Measurements from ENCODE around the gene PID1.

PID1 gene

GRCh38 chr2:229273723-229274338, 2.7 kb upstream of the PID1 start:
- Histone ChIP-seq H3K4me1 (ENCODE audit: insufficient read depth, insufficient read length) (peaks cover 3% of the 10 kb centered on the region), H3K27me3 (ENCODE audit: insufficient read depth, insufficient read length) (peaks cover 38% of the 10 kb centered on the region), H3K9ac (ENCODE audit: insufficient read length, low read depth) (no peak overlapping the region), H3K36me3 (ENCODE audit: insufficient read depth, insufficient read length, low read length) (no peaks in the 10 kb centered on the region), H3K4me3 (ENCODE audit: insufficient read length, low read depth) (no peak overlapping the region), H3K9me3 (ENCODE audit: insufficient read depth, low read length) (no peaks in the 10 kb centered on the region)
- no peak for TF ChIP-seq SUZ12 (IDR thresholded peaks at IDR 0.05; ENCODE audit: extremely low read depth, insufficient read depth, insufficient read length)
- peak; percentile 75 for DNase-seq (ENCODE audit: low read depth, low spot score)

GRCh38 chr2:229273006-229273722, 2.1 kb upstream of the PID1 start:
- Histone ChIP-seq H3K27me3 (ENCODE audit: insufficient read depth, insufficient read length) (peaks cover 38% of the 10 kb centered on the region), H3K36me3 (ENCODE audit: insufficient read depth, insufficient read length, low read length) (no peaks in the 10 kb centered on the region), H3K9ac (ENCODE audit: insufficient read length, low read depth) (no peak overlapping the region), H3K4me3 (ENCODE audit: insufficient read length, low read depth) (no peak overlapping the region), H3K4me1 (ENCODE audit: insufficient read depth, insufficient read length) (peaks cover 3% of the 10 kb centered on the region), H3K9me3 (ENCODE audit: insufficient read depth, low read length) (no peaks in the 10 kb centered on the region)
- DNase-seq (ENCODE audit: low read depth, low spot score), result no peak
- TF ChIP-seq YY1 (IDR thresholded peaks at IDR 0.05; ENCODE audit: insufficient read depth, insufficient read length) (no peak), SUZ12 (IDR thresholded peaks at IDR 0.05; ENCODE audit: extremely low read depth, insufficient read depth, insufficient read length) (no peak), ZNF274 (IDR thresholded peaks at IDR 0.05; ENCODE audit: low read depth, low read length) (no peak)

- Histone ChIP-seq H3K4me3 (ENCODE audit: insufficient read length, low read depth) (no peak overlapping the region), H3K27me3 (ENCODE audit: insufficient read depth, insufficient read length) (peaks cover 38% of the 10 kb centered on the region), H3K4me1 (ENCODE audit: insufficient read depth, insufficient read length) (peaks cover 3% of the 10 kb centered on the region), H3K9ac (ENCODE audit: insufficient read length, low read depth) (no peak overlapping the region), H3K9me3 (ENCODE audit: insufficient read depth, low read length) (no peaks in the 10 kb centered on the region), H3K36me3 (ENCODE audit: insufficient read depth, insufficient read length, low read length) (no peaks in the 10 kb centered on the region)
- DNase-seq (ENCODE audit: low read depth, low spot score), result no peak
- no peak for TF ChIP-seq YY1 (IDR thresholded peaks at IDR 0.05; ENCODE audit: insufficient read depth, insufficient read length)
- no peak for TF ChIP-seq SUZ12 (IDR thresholded peaks at IDR 0.05; ENCODE audit: extremely low read depth, insufficient read depth, insufficient read length)
- TF ChIP-seq ZNF274 (IDR thresholded peaks at IDR 0.05; ENCODE audit: low read depth, low read length), result no peak
These were observed 1.1 kb downstream of the PID1 start for GRCh38 chr2:229269941-229270340.

GRCh38 chr2:229269146-229269545, 1.9 kb downstream of the PID1 start:
- no peak for TF ChIP-seq YY1 (IDR thresholded peaks at IDR 0.05; ENCODE audit: insufficient read depth, insufficient read length)
- no peak for TF ChIP-seq SUZ12 (IDR thresholded peaks at IDR 0.05; ENCODE audit: extremely low read depth, insufficient read depth, insufficient read length)
- no peak for TF ChIP-seq ZNF274 (IDR thresholded peaks at IDR 0.05; ENCODE audit: low read depth, low read length)
- peaks cover 3% of the 10 kb centered on the region for H3K4me1 ChIP-seq (ENCODE audit: insufficient read depth, insufficient read length)
- no peaks in the 10 kb centered on the region for H3K36me3 ChIP-seq (ENCODE audit: insufficient read depth, insufficient read length, low read length)
- H3K4me3 ChIP-seq (ENCODE audit: insufficient read length, low read depth), result no peak overlapping the region
- no peak overlapping the region for H3K9ac ChIP-seq (ENCODE audit: insufficient read length, low read depth)
- peaks cover 38% of the 10 kb centered on the region for H3K27me3 ChIP-seq (ENCODE audit: insufficient read depth, insufficient read length)
- H3K9me3 ChIP-seq (ENCODE audit: insufficient read depth, low read length), result no peaks in the 10 kb centered on the region
- DNase-seq (ENCODE audit: low read depth, low spot score), result no peak

- Histone ChIP-seq H3K27me3 (ENCODE audit: insufficient read depth, insufficient read length) (peaks cover 38% of the 10 kb centered on the region), H3K4me3 (ENCODE audit: insufficient read length, low read depth) (no peak overlapping the region), H3K9ac (ENCODE audit: insufficient read length, low read depth) (no peak overlapping the region), H3K4me1 (ENCODE audit: insufficient read depth, insufficient read length) (peaks cover 3% of the 10 kb centered on the region), H3K9me3 (ENCODE audit: insufficient read depth, low read length) (no peaks in the 10 kb centered on the region), H3K36me3 (ENCODE audit: insufficient read depth, insufficient read length, low read length) (no peaks in the 10 kb centered on the region)
- TF ChIP-seq SUZ12 (IDR thresholded peaks at IDR 0.05; ENCODE audit: extremely low read depth, insufficient read depth, insufficient read length), result no peak
- no peak for TF ChIP-seq YY1 (IDR thresholded peaks at IDR 0.05; ENCODE audit: insufficient read depth, insufficient read length)
- no peak for TF ChIP-seq ZNF274 (IDR thresholded peaks at IDR 0.05; ENCODE audit: low read depth, low read length)
- no peak for DNase-seq (ENCODE audit: low read depth, low spot score)
These were observed 2.5 kb downstream of the PID1 start for GRCh38 chr2:229268626-229269025.

GRCh38 chr2:229267080-229267479, 4.0 kb downstream of the PID1 start:
- Histone ChIP-seq H3K4me3 (ENCODE audit: insufficient read length, low read depth) (no peak overlapping the region), H3K27me3 (ENCODE audit: insufficient read depth, insufficient read length) (peaks cover 27% of the 10 kb centered on the region), H3K36me3 (ENCODE audit: insufficient read depth, insufficient read length, low read length) (no peaks in the 10 kb centered on the region), H3K4me1 (ENCODE audit: insufficient read depth, insufficient read length) (peaks cover 3% of the 10 kb centered on the region), H3K9me3 (ENCODE audit: insufficient read depth, low read length) (no peaks in the 10 kb centered on the region), H3K9ac (ENCODE audit: insufficient read length, low read depth) (no peak overlapping the region)
- TF ChIP-seq YY1 (IDR thresholded peaks at IDR 0.05; ENCODE audit: insufficient read depth, insufficient read length) (no peak), SUZ12 (IDR thresholded peaks at IDR 0.05; ENCODE audit: extremely low read depth, insufficient read depth, insufficient read length) (no peak), ZNF274 (IDR thresholded peaks at IDR 0.05; ENCODE audit: low read depth, low read length) (no peak)
- DNase-seq (ENCODE audit: low read depth, low spot score), result no peak

- no peak overlapping the region for H3K4me3 ChIP-seq (ENCODE audit: insufficient read length, low read depth)
- no peak overlapping the region for H3K9ac ChIP-seq (ENCODE audit: insufficient read length, low read depth)
- no peak for DNase-seq (ENCODE audit: low read depth, low spot score)
- no peak for TF ChIP-seq YY1 (IDR thresholded peaks at IDR 0.05; ENCODE audit: insufficient read depth, insufficient read length)
- TF ChIP-seq ZNF274 (IDR thresholded peaks at IDR 0.05; ENCODE audit: low read depth, low read length), result no peak
- TF ChIP-seq SUZ12 (IDR thresholded peaks at IDR 0.05; ENCODE audit: extremely low read depth, insufficient read depth, insufficient read length), result no peak
- peaks cover 17% of the 10 kb centered on the region for H3K27me3 ChIP-seq (ENCODE audit: insufficient read depth, insufficient read length)
- no peaks in the 10 kb centered on the region for H3K4me1 ChIP-seq (ENCODE audit: insufficient read depth, insufficient read length)
- H3K36me3 ChIP-seq (ENCODE audit: insufficient read depth, insufficient read length, low read length), result no peaks in the 10 kb centered on the region
- H3K9me3 ChIP-seq (ENCODE audit: insufficient read depth, low read length), result no peaks in the 10 kb centered on the region
These were observed 5.4 kb downstream of the PID1 start for GRCh38 chr2:229265727-229266126.
